ENCODE results near the gene ADSS2. TPM values are rescaled to one million over a fixed set of nuclear protein-coding genes. Genes with fewer than 3 reads are reported as not detected.

ADSS2 gene
- total and polyA plus RNA-seq, 4 donors = 38.9 to 58.2 (median 52.5) TPM

DNA sequence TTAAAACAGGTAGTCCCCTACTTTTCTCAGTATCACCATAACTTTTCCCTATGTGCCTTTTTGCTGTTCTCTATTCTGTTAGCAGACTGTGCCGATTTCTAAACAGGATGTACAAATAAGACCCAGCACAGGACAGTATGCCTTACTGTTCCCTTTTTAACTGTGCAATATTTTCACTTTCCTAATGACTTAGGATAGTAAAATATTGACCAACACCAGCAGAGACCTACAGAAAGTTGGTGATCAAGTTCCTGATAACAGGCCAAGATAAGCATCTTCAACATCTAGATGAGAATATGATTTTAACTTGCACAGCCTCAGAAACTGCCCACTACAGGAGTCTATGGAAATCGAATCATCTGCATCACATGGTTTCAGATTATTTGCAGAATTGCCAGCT is 42.0 kb downstream of the ADSS2 start:
- Histone ChIP-seq H3K36me3 (ENCODE audit: control insufficient read depth, insufficient read depth, low read length) (peaks cover 13% of the 10 kb centered on the region), H3K4me3 (ENCODE audit: low read depth, low read length) (no peak overlapping the region), H3K27ac (ENCODE audit: low read depth, low read length) (no peak overlapping the region), H3K27me3 (ENCODE audit: control insufficient read depth, insufficient read depth, low read length) (no peaks in the 10 kb centered on the region), H3K9me3 (ENCODE audit: control insufficient read depth, insufficient read depth, low read length) (no peaks in the 10 kb centered on the region), H3K4me1 (ENCODE audit: control insufficient read depth, insufficient read depth, low read length) (no peaks in the 10 kb centered on the region)
- DNase-seq (ENCODE audit: low read depth in 4 of 6, low spot score in 6 of 6) = no peak
- WGBS (ENCODE audit: insufficient coverage) = 90% methylated on average over 2 of the region's 2 CpGs

DNA sequence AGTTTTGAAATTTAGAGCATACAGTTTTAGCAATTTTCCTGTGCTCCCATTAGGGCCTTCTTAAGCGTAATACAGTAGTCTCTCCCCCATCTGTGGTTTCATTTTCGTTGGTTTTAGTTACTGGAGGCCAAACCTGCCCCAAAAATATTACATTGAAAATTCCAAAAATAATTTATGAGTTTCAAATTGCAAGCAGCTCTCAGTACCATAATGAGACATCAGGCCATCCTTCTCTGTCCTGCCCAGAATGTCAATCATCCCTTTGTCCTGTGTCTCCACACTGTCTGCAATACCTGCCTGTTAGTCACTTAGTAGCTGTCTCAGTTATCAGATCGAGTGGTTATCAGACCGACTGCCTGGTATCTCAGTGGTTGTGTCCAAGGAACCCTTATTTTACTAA is 45.4 kb downstream of the ADSS2 start:
- Histone ChIP-seq H3K36me3 (ENCODE audit: control insufficient read depth, insufficient read depth, low read length) (peaks cover 2% of the 10 kb centered on the region), H3K9me3 (ENCODE audit: control insufficient read depth, insufficient read depth, low read length) (peaks cover 5% of the 10 kb centered on the region), H3K4me3 (ENCODE audit: low read depth, low read length) (no peak overlapping the region), H3K27ac (ENCODE audit: low read depth, low read length) (no peak overlapping the region), H3K4me1 (ENCODE audit: control insufficient read depth, insufficient read depth, low read length) (no peaks in the 10 kb centered on the region), H3K27me3 (ENCODE audit: control insufficient read depth, insufficient read depth, low read length) (no peaks in the 10 kb centered on the region)
- WGBS (ENCODE audit: insufficient coverage) = 100% methylated on average over 3 of the region's 4 CpGs
- DNase-seq (ENCODE audit: low read depth in 4 of 6, low spot score in 6 of 6) = no peak

DNA sequence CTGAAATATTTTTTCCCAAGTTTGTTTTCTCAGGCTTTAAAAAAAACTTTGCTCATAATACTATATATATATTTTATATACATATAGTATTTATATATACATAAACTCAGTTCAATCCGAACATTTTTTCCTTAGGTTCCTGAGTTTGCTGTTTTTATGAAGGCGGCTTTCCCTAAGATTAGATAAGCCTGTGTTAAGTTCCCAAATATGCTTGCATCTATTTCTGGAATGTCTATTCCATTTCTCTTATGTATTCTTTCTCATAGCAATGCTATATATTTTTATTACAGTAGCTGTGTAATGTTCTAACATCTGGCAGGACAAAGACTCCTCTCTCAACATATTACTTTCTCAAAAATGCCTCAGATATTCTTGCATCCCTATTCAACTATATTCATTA is 45.9 kb downstream of the ADSS2 start:
- no peak overlapping the region for H3K4me3 ChIP-seq (ENCODE audit: low read depth, low read length)
- no peak overlapping the region for H3K27ac ChIP-seq (ENCODE audit: low read depth, low read length)
- no peak for DNase-seq (ENCODE audit: low read depth in 4 of 6, low spot score in 6 of 6)
- no CpG with 5 or more reads among the region's 2 CpGs for WGBS (ENCODE audit: insufficient coverage)
- peaks cover 2% of the 10 kb centered on the region for H3K36me3 ChIP-seq (ENCODE audit: control insufficient read depth, insufficient read depth, low read length)
- H3K27me3 ChIP-seq (ENCODE audit: control insufficient read depth, insufficient read depth, low read length) = no peaks in the 10 kb centered on the region
- peaks cover 8% of the 10 kb centered on the region for H3K9me3 ChIP-seq (ENCODE audit: control insufficient read depth, insufficient read depth, low read length)
- H3K4me1 ChIP-seq (ENCODE audit: control insufficient read depth, insufficient read depth, low read length) = no peaks in the 10 kb centered on the region

DNA sequence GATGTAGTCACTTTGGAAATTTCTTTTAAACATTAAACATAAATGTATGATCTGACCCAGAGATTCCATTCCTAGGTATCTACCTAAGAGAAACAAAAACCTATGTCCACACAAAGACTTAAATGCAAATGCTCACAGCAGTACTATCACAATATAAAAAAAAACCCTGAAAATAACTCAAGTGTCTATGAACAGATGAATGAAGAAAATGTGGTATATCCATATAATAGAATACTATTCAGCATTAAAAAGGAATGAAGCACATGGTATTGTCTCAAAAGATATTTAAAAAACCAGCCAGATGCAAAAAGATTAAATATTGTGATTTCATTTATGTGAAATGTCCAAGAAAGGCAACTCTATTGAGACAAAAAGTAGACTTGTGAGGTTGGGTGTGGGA is 48.3 kb downstream of the ADSS2 start:
- Histone ChIP-seq H3K4me1 (ENCODE audit: control insufficient read depth, insufficient read depth, low read length) (no peaks in the 10 kb centered on the region), H3K9me3 (ENCODE audit: control insufficient read depth, insufficient read depth, low read length) (peaks cover 9% of the 10 kb centered on the region), H3K4me3 (ENCODE audit: low read depth, low read length) (no peak overlapping the region), H3K36me3 (ENCODE audit: control insufficient read depth, insufficient read depth, low read length) (peaks cover 2% of the 10 kb centered on the region), H3K27me3 (ENCODE audit: control insufficient read depth, insufficient read depth, low read length) (no peaks in the 10 kb centered on the region), H3K27ac (ENCODE audit: low read depth, low read length) (no peak overlapping the region)
- DNase-seq (ENCODE audit: low read depth in 4 of 6, low spot score in 6 of 6) = no peak

DNA sequence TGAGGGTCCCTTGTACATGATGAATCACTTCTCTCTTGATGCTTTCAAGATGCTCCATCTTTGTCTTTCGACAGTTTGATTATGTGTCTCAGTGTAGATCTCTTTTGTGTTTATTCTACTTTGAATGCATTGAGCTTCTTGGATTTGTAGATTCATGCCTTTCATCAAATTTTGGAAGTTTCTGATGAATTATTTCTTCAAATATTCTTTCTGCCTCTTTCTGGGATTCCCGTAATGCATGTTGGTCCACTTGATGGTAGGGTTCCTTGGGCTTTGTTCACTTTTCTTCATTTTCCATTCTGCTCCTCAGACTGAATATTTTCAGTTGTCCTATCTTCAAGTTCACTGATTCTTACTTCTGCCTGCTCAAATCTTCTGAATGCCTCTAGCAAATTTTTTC is 50.7 kb downstream of the ADSS2 start:
- Histone ChIP-seq H3K4me1 (ENCODE audit: control insufficient read depth, insufficient read depth, low read length) (no peaks in the 10 kb centered on the region), H3K27me3 (ENCODE audit: control insufficient read depth, insufficient read depth, low read length) (no peaks in the 10 kb centered on the region), H3K9me3 (ENCODE audit: control insufficient read depth, insufficient read depth, low read length) (peaks cover 9% of the 10 kb centered on the region), H3K36me3 (ENCODE audit: control insufficient read depth, insufficient read depth, low read length) (peaks cover 3% of the 10 kb centered on the region), H3K4me3 (ENCODE audit: low read depth, low read length) (no peak overlapping the region), H3K27ac (ENCODE audit: low read depth, low read length) (no peak overlapping the region)
- WGBS (ENCODE audit: insufficient coverage) = no CpG with 5 or more reads among the region's 2 CpGs
- DNase-seq (ENCODE audit: low read depth in 4 of 6, low spot score in 6 of 6) = no peak

DNA sequence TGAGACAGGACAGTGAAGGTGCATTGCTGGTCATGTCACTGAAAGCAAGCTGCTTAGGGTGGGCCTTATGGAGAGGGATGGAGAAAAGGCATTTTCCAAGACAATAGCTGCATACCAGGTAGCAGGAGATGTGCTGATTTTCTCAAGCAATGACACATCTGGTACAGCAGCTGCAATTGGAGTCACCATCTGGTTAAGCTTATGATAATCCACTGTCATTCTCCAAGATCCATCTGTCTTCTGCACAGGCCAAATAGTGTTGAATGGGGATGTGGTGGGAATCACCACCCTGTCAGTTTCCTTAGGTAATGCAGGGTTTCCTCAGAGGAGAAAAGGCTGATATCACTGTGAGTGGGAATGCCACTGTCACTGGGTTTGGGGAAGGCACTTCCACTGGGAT is 54.6 kb downstream of the ADSS2 start:
- H3K36me3 ChIP-seq (ENCODE audit: control insufficient read depth, insufficient read depth, low read length) = peaks cover 7% of the 10 kb centered on the region

DNA sequence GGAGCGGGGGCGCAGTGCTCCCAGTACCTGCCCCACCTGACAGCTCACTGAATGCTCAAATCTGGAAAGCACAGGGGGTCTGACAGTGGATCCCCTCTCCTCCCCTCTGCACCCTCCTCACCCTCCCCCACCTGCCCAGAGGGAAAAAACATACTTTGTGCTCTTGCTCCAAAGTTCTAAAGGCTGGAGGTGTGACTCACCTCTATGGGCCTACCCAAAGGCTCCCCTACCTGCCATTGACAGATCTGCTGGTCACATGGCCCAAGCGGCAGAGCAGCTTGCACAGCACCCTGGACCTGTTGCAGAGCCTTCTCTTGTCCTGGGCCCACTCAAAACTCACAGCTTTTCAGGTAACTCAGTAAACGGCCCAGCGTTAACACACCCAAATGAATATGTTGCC is 55.7 kb downstream of the ADSS2 start:
- Histone ChIP-seq H3K4me3 (ENCODE audit: low read depth, low read length) (no peak overlapping the region), H3K27me3 (ENCODE audit: control insufficient read depth, insufficient read depth, low read length) (no peaks in the 10 kb centered on the region), H3K27ac (ENCODE audit: low read depth, low read length) (no peak overlapping the region), H3K9me3 (ENCODE audit: control insufficient read depth, insufficient read depth, low read length) (peaks cover 1% of the 10 kb centered on the region), H3K4me1 (ENCODE audit: control insufficient read depth, insufficient read depth, low read length) (no peaks in the 10 kb centered on the region), H3K36me3 (ENCODE audit: control insufficient read depth, insufficient read depth, low read length) (peaks cover 7% of the 10 kb centered on the region)
- 90% methylated on average over 1 of the region's 5 CpGs for WGBS (ENCODE audit: insufficient coverage)
- no peak for DNase-seq (ENCODE audit: low read depth in 4 of 6, low spot score in 6 of 6)

More for the DNA sequence above, 54.6 kb downstream of the ADSS2 start:
- peak in 1 of 6 donors; percentile 5 for DNase-seq (ENCODE audit: low read depth in 4 of 6, low spot score in 6 of 6)
- Histone ChIP-seq H3K4me1 (ENCODE audit: control insufficient read depth, insufficient read depth, low read length) (no peaks in the 10 kb centered on the region), H3K27ac (ENCODE audit: low read depth, low read length) (no peak overlapping the region), H3K9me3 (ENCODE audit: control insufficient read depth, insufficient read depth, low read length) (peaks cover 9% of the 10 kb centered on the region), H3K27me3 (ENCODE audit: control insufficient read depth, insufficient read depth, low read length) (no peaks in the 10 kb centered on the region), H3K4me3 (ENCODE audit: low read depth, low read length) (no peak overlapping the region)

DNA sequence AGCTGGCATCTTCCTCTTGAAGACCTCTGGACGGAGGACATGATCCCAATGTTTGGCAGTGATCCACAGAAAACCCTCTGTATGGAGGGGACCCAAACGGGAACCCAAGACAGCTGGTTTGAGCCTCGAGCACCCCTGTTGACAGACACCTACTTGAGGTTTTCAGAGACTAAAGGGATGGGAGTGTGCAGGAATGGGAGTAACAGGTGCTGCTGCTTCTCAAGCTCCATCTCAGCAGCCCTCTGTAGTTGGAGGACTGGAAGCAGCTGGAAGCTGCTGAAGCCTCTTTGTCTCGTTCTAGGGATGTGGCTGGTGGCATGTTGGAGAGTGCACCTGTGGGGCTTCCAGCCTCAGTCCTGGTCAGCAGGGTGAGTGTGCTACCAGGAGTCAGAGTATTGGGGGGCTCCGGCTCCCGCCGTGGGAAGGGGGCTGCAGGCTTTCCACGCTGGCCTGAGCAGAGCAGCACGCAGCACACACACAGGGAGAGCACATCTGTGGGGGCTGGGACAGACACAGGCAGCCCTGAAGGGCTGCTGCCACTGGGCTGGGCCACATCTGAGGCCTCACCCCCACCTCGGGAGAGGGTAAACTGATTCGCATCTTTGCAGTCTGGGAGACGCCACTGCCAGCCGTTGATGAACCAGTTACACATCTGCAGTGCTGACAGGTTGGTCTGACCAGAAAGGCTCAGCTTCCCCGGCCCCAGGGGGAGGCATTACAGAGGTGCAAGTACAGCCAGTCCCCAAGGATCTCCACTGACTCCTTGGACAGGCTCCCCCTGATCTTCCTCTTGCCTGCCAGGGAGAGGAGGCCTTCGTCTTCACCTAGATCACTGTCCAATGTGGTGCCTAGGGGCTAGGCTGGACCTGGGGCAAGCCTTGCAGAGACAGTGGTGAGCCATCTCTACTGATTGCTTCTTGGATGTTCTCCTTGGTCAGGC is 56.6 kb downstream of the ADSS2 start:
- DNase-seq (ENCODE audit: low read depth in 4 of 6, low spot score in 6 of 6) = no peak
- no peaks in the 10 kb centered on the region for H3K27me3 ChIP-seq (ENCODE audit: control insufficient read depth, insufficient read depth, low read length)
- H3K4me3 ChIP-seq (ENCODE audit: low read depth, low read length) = no peak overlapping the region
- H3K4me1 ChIP-seq (ENCODE audit: control insufficient read depth, insufficient read depth, low read length) = no peaks in the 10 kb centered on the region
- H3K27ac ChIP-seq (ENCODE audit: low read depth, low read length) = no peak overlapping the region
- WGBS (ENCODE audit: insufficient coverage) = 88% methylated on average over 14 of the region's 15 CpGs
- no peaks in the 10 kb centered on the region for H3K9me3 ChIP-seq (ENCODE audit: control insufficient read depth, insufficient read depth, low read length)
- H3K36me3 ChIP-seq (ENCODE audit: control insufficient read depth, insufficient read depth, low read length) = peaks cover 7% of the 10 kb centered on the region

DNA sequence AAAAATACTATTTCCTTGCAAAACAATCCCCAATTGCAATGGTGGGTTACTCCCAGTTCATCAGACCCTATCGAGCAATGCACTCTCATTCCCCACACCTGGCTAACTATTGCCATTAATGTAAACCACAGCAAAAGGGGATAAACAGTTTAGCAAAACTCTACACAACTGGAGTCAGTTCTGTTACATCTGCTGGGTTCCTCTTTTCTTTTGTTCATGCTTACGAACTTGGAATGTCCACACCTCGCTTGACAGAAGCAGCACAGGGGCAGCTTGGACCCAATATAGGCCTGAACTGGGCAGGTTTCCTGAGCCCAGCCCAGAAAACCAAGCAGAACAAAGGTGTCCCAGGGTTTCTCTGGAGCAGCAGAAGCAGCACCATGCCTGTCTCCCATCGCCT is 57.4 kb downstream of the ADSS2 start:
- DNase-seq (ENCODE audit: low read depth in 4 of 6, low spot score in 6 of 6) = no peak
- Histone ChIP-seq H3K27me3 (ENCODE audit: control insufficient read depth, insufficient read depth, low read length) (no peaks in the 10 kb centered on the region), H3K27ac (ENCODE audit: low read depth, low read length) (no peak overlapping the region), H3K9me3 (ENCODE audit: control insufficient read depth, insufficient read depth, low read length) (no peaks in the 10 kb centered on the region), H3K4me3 (ENCODE audit: low read depth, low read length) (no peak overlapping the region), H3K4me1 (ENCODE audit: control insufficient read depth, insufficient read depth, low read length) (no peaks in the 10 kb centered on the region), H3K36me3 (ENCODE audit: control insufficient read depth, insufficient read depth, low read length) (peaks cover 7% of the 10 kb centered on the region)
- 75% methylated on average over 4 of the region's 4 CpGs for whole genome bisulfite sequencing (ENCODE audit: insufficient coverage)

DNA sequence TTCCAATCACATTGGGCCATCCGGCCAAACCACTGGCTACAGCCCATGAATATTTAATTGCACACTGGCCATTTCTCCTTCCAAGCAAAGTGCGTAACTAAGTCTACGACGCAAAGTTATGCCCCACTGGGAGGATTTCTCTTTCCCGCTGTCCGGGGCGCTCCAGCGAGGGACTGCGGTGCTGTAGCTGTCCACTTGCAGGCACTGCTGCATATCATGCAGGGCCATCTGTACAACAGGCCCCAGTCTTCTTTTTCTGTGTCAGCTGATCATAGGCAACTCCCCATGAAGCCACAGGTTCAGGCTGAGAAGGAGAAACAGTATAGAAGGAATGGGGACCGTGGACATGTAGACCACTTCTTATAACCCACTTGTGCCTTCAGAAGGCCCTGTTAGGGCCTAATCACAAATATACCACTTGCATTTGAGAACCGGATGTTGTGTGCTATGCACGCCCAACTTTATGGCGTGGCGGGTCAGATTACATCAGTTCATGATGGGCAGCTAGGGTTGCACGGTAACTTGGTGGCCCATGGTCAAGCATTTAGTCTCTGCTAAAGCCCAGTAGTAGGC is 58.0 kb downstream of the ADSS2 start:
- DNase-seq (ENCODE audit: low read depth in 4 of 6, low spot score in 6 of 6) = no peak
- Histone ChIP-seq H3K9me3 (ENCODE audit: control insufficient read depth, insufficient read depth, low read length) (no peaks in the 10 kb centered on the region), H3K27ac (ENCODE audit: low read depth, low read length) (no peak overlapping the region), H3K4me3 (ENCODE audit: low read depth, low read length) (no peak overlapping the region), H3K36me3 (ENCODE audit: control insufficient read depth, insufficient read depth, low read length) (peaks cover 7% of the 10 kb centered on the region), H3K4me1 (ENCODE audit: control insufficient read depth, insufficient read depth, low read length) (no peaks in the 10 kb centered on the region), H3K27me3 (ENCODE audit: control insufficient read depth, insufficient read depth, low read length) (no peaks in the 10 kb centered on the region)
- 94% methylated on average over 14 of the region's 15 CpGs for WGBS (ENCODE audit: insufficient coverage)

Measured in spinal cord (tissue), 10 donors.